Panc1 (cell line): Measurements from ENCODE around the gene TRMT44.

Experiments used
- POLR2AphosphoS5 ChIP-seq: IDR thresholded peaks from 2 replicates; pipeline ENCODE4 v1.6.1; 2012; ENCODE audit warnings: mild to moderate bottlenecking, low read depth, low read length, moderate library complexity
- SIN3A ChIP-seq: IDR thresholded peaks from 2 replicates; pipeline ENCODE4 v1.6.1; 2012; ENCODE audit warnings: low read depth, mild to moderate bottlenecking, low read length, moderate library complexity, borderline replicate concordance; ENCODE audit not compliant: insufficient read depth
- TCF7L2 ChIP-seq: IDR thresholded peaks from 2 replicates; pipeline ENCODE4 v1.6.1; 2011; ENCODE audit warnings: mild to moderate bottlenecking, low read depth, low read length, inconsistent platforms
- TF ChIP-seq, protein P1 (sequence below): fragments of 450-650 bp; IDR thresholded peaks from 2 replicates; pipeline ENCODE4 v1.5.1; 2017; ENCODE audit warnings: mild to moderate bottlenecking
- TF ChIP-seq, protein P2 (sequence below), 2 experiments: IDR thresholded peaks; 2 replicates each; pipeline ENCODE4 v1.6.1; 2011 to 2012; ENCODE audit warnings: low read depth in 2 of 2, control low read depth in 1 of 2, low read length in 1 of 2, mild to moderate bottlenecking in 1 of 2, moderate library complexity in 1 of 2; ENCODE audit not compliant: insufficient read depth in 1 of 2

DNA sequence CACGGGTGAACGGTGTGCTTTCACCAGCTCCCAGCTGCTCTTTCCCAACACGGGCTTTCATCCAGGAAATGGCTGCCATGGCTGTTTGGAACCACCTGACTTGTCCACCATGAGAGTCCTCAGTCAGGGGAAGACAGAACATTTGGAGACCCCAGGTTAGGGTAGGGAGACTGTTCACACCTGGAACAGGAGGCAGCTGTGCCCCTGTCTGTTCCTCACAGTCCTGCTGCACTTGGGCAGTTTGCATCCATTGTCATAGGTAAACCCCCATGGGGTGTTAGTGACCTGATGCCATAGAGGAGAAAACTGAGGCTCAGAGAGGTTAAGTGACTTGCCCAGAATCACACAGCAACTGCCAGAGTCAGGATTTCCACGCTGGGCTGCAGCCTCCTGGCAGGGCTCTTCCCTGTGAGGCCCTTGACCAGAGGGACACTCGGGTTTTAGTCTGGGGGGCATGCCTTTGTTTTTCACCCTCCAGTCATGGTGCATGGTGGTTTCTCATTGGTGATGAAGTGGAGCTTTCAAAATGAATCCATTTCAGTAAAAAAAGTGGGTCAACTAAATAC is 54.5 kb downstream of the TRMT44 start:
- TF ChIP-seq, protein P1, sequence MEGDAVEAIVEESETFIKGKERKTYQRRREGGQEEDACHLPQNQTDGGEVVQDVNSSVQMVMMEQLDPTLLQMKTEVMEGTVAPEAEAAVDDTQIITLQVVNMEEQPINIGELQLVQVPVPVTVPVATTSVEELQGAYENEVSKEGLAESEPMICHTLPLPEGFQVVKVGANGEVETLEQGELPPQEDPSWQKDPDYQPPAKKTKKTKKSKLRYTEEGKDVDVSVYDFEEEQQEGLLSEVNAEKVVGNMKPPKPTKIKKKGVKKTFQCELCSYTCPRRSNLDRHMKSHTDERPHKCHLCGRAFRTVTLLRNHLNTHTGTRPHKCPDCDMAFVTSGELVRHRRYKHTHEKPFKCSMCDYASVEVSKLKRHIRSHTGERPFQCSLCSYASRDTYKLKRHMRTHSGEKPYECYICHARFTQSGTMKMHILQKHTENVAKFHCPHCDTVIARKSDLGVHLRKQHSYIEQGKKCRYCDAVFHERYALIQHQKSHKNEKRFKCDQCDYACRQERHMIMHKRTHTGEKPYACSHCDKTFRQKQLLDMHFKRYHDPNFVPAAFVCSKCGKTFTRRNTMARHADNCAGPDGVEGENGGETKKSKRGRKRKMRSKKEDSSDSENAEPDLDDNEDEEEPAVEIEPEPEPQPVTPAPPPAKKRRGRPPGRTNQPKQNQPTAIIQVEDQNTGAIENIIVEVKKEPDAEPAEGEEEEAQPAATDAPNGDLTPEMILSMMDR, result no peak
- TF ChIP-seq, protein P2, sequence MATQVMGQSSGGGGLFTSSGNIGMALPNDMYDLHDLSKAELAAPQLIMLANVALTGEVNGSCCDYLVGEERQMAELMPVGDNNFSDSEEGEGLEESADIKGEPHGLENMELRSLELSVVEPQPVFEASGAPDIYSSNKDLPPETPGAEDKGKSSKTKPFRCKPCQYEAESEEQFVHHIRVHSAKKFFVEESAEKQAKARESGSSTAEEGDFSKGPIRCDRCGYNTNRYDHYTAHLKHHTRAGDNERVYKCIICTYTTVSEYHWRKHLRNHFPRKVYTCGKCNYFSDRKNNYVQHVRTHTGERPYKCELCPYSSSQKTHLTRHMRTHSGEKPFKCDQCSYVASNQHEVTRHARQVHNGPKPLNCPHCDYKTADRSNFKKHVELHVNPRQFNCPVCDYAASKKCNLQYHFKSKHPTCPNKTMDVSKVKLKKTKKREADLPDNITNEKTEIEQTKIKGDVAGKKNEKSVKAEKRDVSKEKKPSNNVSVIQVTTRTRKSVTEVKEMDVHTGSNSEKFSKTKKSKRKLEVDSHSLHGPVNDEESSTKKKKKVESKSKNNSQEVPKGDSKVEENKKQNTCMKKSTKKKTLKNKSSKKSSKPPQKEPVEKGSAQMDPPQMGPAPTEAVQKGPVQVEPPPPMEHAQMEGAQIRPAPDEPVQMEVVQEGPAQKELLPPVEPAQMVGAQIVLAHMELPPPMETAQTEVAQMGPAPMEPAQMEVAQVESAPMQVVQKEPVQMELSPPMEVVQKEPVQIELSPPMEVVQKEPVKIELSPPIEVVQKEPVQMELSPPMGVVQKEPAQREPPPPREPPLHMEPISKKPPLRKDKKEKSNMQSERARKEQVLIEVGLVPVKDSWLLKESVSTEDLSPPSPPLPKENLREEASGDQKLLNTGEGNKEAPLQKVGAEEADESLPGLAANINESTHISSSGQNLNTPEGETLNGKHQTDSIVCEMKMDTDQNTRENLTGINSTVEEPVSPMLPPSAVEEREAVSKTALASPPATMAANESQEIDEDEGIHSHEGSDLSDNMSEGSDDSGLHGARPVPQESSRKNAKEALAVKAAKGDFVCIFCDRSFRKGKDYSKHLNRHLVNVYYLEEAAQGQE (IDR thresholded peaks at IDR 0.05; ENCODE audit: insufficient read depth in 1 of 2, low read depth in 2 of 2, low read length in 1 of 2), result no peak
- TF ChIP-seq SIN3A (no peak), TCF7L2 (no peak), POLR2AphosphoS5 (no peak)
